Measurements from ENCODE around the gene HDAC6.
A peak's percentile ranks its signal among the peaks of the same experiment; 100 is the strongest.

The HDAC6 gene

GRCh38 chrX:48801280-48802088 is at the start of gene HDAC6:
Gene HDAC6, plus strand, starts transcription at chrX:48802067. Its CDS starts 626 bp downstream, at chrX:48802693.
- no peaks in the 10 kb centered on the region for H3K4me1 ChIP-seq
- H3K79me2 ChIP-seq: no peaks in the 10 kb centered on the region
- no peaks in the 10 kb centered on the region for H3K36me3 ChIP-seq (ENCODE audit: control insufficient read depth, insufficient read depth, low read length)
- H3K4me3 ChIP-seq (ENCODE audit: low read depth, low read length): peak within 1 kb of the TSS; percentile 84
- peak within 1 kb of the TSS; percentile 87 for H3K4me2 ChIP-seq (ENCODE audit: low read length)
- no peaks in the 10 kb centered on the region for H3K27me3 ChIP-seq (ENCODE audit: control insufficient read depth, insufficient read depth, low read length)
- H3K9me3 ChIP-seq (ENCODE audit: control insufficient read depth, low read length): no peaks in the 10 kb centered on the region
- no peak for TF ChIP-seq CTCF (IDR thresholded peaks at IDR 0.05)
- H3K9ac ChIP-seq: peak within 1 kb of the TSS; percentile 40
- peak within 1 kb of the TSS; percentile 96 for H3K27ac ChIP-seq
- H2AFZ ChIP-seq: peak within 1 kb of the TSS; percentile 87

- Histone ChIP-seq H3K36me3 (ENCODE audit: control insufficient read depth, insufficient read depth, low read length) (no peaks in the 10 kb centered on the region), H3K27me3 (ENCODE audit: control insufficient read depth, insufficient read depth, low read length) (no peaks in the 10 kb centered on the region), H3K4me2 (ENCODE audit: low read length) (no peak overlapping the region), H2AFZ (peak overlapping the region; percentile 33), H3K9ac (no peak overlapping the region), H3K79me2 (no peaks in the 10 kb centered on the region), H3K4me1 (peaks cover 3% of the 10 kb centered on the region), H3K4me3 (ENCODE audit: low read depth, low read length) (no peak overlapping the region), H3K27ac (no peak overlapping the region), H3K9me3 (ENCODE audit: control insufficient read depth, low read length) (no peaks in the 10 kb centered on the region)
- no peak for TF ChIP-seq CTCF (IDR thresholded peaks at IDR 0.05)
Observed at GRCh38 chrX:48752498-48752897, 49.4 kb upstream of the HDAC6 start.

GRCh38 chrX:48753708-48754228 is 48.1 kb upstream of the HDAC6 start:
- H3K4me3 ChIP-seq (ENCODE audit: low read depth, low read length): no peak overlapping the region
- H3K27me3 ChIP-seq (ENCODE audit: control insufficient read depth, insufficient read depth, low read length): no peaks in the 10 kb centered on the region
- no peak overlapping the region for H3K27ac ChIP-seq
- no peak overlapping the region for H3K4me2 ChIP-seq (ENCODE audit: low read length)
- H3K9ac ChIP-seq: no peak overlapping the region
- H2AFZ ChIP-seq: no peak overlapping the region
- H3K4me1 ChIP-seq: peaks cover 3% of the 10 kb centered on the region
- no peaks in the 10 kb centered on the region for H3K36me3 ChIP-seq (ENCODE audit: control insufficient read depth, insufficient read depth, low read length)
- H3K79me2 ChIP-seq: no peaks in the 10 kb centered on the region
- no peaks in the 10 kb centered on the region for H3K9me3 ChIP-seq (ENCODE audit: control insufficient read depth, low read length)
- no peak for TF ChIP-seq CTCF (IDR thresholded peaks at IDR 0.05)

- Histone ChIP-seq H3K4me3 (ENCODE audit: low read depth, low read length) (no peak overlapping the region), H3K36me3 (ENCODE audit: control insufficient read depth, insufficient read depth, low read length) (no peaks in the 10 kb centered on the region), H3K9me3 (ENCODE audit: control insufficient read depth, low read length) (no peaks in the 10 kb centered on the region), H3K27ac (no peak overlapping the region), H3K9ac (no peak overlapping the region), H3K4me2 (ENCODE audit: low read length) (no peak overlapping the region), H3K27me3 (ENCODE audit: control insufficient read depth, insufficient read depth, low read length) (no peaks in the 10 kb centered on the region), H2AFZ (no peak overlapping the region), H3K79me2 (no peaks in the 10 kb centered on the region), H3K4me1 (peaks cover 3% of the 10 kb centered on the region)
- no peak for TF ChIP-seq CTCF (IDR thresholded peaks at IDR 0.05)
Observed at GRCh38 chrX:48754238-48754637, 47.6 kb upstream of the HDAC6 start.
